Measurements from ENCODE around the gene ZNF211. TPM values are rescaled to one million over a fixed set of nuclear protein-coding genes. Genes with fewer than 3 reads are reported as not detected.

The ZNF211 gene
- total RNA-seq, 4 donors from 2014 or later = 16.2 to 27.5 (median 21.8) TPM

GRCh38 chr19:57689750-57690149, 56.8 kb downstream of the ZNF211 start:
- 90 to 98% methylated on average over 3 of the region's 3 CpGs for WGBS, 2 donors
- DNase-seq = no peak
- H3K36me3 ChIP-seq = peaks cover 13 to 14% of the 10 kb centered on the region in 2 donors

More at GRCh38 chr19:57689750-57690149, 56.8 kb downstream of the ZNF211 start:
- Histone ChIP-seq H3K27me3 (no peaks in the 10 kb centered on the region), H3K4me1 (no peaks in the 10 kb centered on the region), H3K27ac (no peak overlapping the region), H3K9me3 (no peaks in the 10 kb centered on the region), H3K4me3 (replicated peaks in 1 of 3) (no peak overlapping the region)
- TF ChIP-seq CTCF (IDR thresholded peaks at IDR 0.05) (no peak), POLR2A (IDR thresholded peaks at IDR 0.05) (no peak)
- intact Hi-C loops (cut with DNase I) = no loop called here

Other genes with a start within 250 kb of the ZNF211 start
- 10 to 100 TPM; 22.3 to 31.0 (median 28.1) TPM for gene ZNF548, start 243.3 kb upstream of the ZNF211 start, total RNA-seq
- gene ZNF17, start 222.0 kb upstream of the ZNF211 start, total RNA-seq = 10 to 100 TPM; 17.8 to 33.1 (median 20.8) TPM
- 10 to 100 TPM in 2 of 4 donors, 1 to 10 TPM in 2; 9.9 to 13.7 (median 10.7) TPM for gene ZNF749, start 197.8 kb upstream of the ZNF211 start, total RNA-seq
- gene VN1R1, start 176.0 kb upstream of the ZNF211 start, total RNA-seq = 1 to 10 TPM; 1.9 to 5.5 (median 3.0) TPM
- 10 to 100 TPM; 30.9 to 46.2 (median 41.0) TPM for gene ZNF772, start 155.6 kb upstream of the ZNF211 start, total RNA-seq
- 10 to 100 TPM; 10.5 to 21.3 (median 17.0) TPM for gene ZNF419, start 145.4 kb upstream of the ZNF211 start, total RNA-seq
- gene ZNF773, start 133.2 kb upstream of the ZNF211 start, total RNA-seq = 10 to 100 TPM; 16.1 to 23.8 (median 19.6) TPM
- gene ZNF549, start 105.8 kb upstream of the ZNF211 start, total RNA-seq = 10 to 100 TPM in 1 of 4 donors, 1 to 10 TPM in 3; 7.7 to 12.7 (median 9.2) TPM
- 10 to 100 TPM in 1 of 4 donors, 1 to 10 TPM in 3; 7.1 to 13.5 (median 8.7) TPM for gene ZNF550, start 73.3 kb upstream of the ZNF211 start, total RNA-seq
- gene ZNF416, start 54.3 kb upstream of the ZNF211 start, total RNA-seq = 10 to 100 TPM in 1 of 4 donors, 1 to 10 TPM in 3; 5.2 to 10.9 (median 7.2) TPM
- gene ZIK1, start 49.0 kb upstream of the ZNF211 start, total RNA-seq = 10 to 100 TPM in 3 of 4 donors, 1 to 10 TPM in 1; 8.9 to 19.7 (median 13.7) TPM
- 1 to 10 TPM; 1.9 to 4.8 (median 2.6) TPM for gene ZNF530, start 33.3 kb upstream of the ZNF211 start, total RNA-seq
- gene ZNF134, start 18.9 kb upstream of the ZNF211 start, total RNA-seq = 10 to 100 TPM; 32.6 to 45.5 (median 37.3) TPM
- gene ZSCAN4, start 35.8 kb downstream of the ZNF211 start, total RNA-seq = 1 to 10 TPM in 1 of 4 donors, under 1 TPM in 3; 0.22 to 1.1 (median 0.47) TPM
- gene ZNF551, start 48.8 kb downstream of the ZNF211 start, total RNA-seq = 10 to 100 TPM; 11.2 to 23.6 (median 17.7) TPM
- gene ZNF154, start 76.0 kb downstream of the ZNF211 start, total RNA-seq = 10 to 100 TPM; 15.6 to 25.8 (median 18.2) TPM
- 10 to 100 TPM; 16.8 to 27.6 (median 20.7) TPM for gene ZNF671, start 94.5 kb downstream of the ZNF211 start, total RNA-seq
- gene ZNF776, start 113.6 kb downstream of the ZNF211 start, total RNA-seq = 10 to 100 TPM; 17.6 to 24.4 (median 22.4) TPM
- gene ZNF586, start 136.5 kb downstream of the ZNF211 start, total RNA-seq = 10 to 100 TPM; 23.8 to 30.5 (median 27.5) TPM
- 10 to 100 TPM in 2 of 4 donors, 1 to 10 TPM in 2; 5.3 to 13.6 (median 10.2) TPM for gene ZNF552, start 181.7 kb downstream of the ZNF211 start, total RNA-seq
- 10 to 100 TPM; 21.8 to 35.8 (median 23.9) TPM for gene ZNF587B, start 197.1 kb downstream of the ZNF211 start, total RNA-seq
- gene ZNF587, start 216.7 kb downstream of the ZNF211 start, total RNA-seq = 10 to 100 TPM; 15.9 to 36.5 (median 24.4) TPM

Data from thyroid gland (tissue), 4 donors.